IPS-18c (cell line): ENCODE results near the gene MCRIP2.
A peak's percentile ranks its signal among the peaks of the same experiment; 100 is the strongest.

Experiments
- H3K4me3 ChIP-seq: 2 replicates; pipeline ENCODE4 v1.7.0; 2013; ENCODE audit warnings: low read depth, mild to moderate bottlenecking, low read length, moderate library complexity; ENCODE audit not compliant: insufficient read depth
- H3K9me3 ChIP-seq: one replicate; pipeline ENCODE4 v1.6.1; 2013; ENCODE audit warnings: mild to moderate bottlenecking, low read length, moderate library complexity; ENCODE audit not compliant: control insufficient read depth, insufficient read depth

MCRIP2 gene

DNA sequence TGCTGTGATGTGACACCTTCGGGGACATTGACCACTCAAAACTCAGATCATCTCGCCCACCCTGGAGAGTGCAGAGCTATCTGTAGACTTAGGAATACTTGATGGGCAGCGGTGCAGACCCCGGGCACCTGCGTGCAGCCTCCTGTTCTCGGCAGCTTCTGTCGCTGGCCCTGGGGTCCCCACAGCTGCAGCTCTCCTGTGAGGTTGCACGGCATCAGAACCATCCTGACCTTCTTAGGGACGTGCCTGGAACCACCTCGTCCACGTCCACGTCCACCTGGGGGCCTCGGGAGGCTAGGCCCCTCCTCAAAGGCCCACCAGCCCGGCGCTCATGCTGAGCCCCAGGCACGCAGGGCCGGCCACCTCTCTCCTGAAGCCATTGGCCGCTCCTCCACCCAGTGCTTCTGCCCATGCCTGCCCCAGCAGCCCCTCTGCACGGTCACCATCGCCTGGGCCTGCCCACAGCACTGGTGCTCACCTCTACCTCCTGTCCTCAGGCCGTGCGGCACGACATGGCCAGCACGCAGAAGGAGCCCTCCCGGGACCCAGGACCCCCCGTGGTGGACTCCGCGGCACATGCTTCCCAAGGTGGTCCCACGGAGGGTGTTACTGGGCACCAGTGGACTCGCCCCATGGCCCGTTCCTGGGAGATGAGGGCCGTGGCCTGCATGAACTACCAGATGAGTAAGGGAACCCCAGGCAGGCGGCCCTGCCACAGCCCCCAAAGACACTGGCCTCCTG, 13.1 kb upstream of the MCRIP2 start:
- no peak overlapping the region for H3K4me3 ChIP-seq
- H3K9me3 ChIP-seq, result no peaks in the 10 kb centered on the region

DNA sequence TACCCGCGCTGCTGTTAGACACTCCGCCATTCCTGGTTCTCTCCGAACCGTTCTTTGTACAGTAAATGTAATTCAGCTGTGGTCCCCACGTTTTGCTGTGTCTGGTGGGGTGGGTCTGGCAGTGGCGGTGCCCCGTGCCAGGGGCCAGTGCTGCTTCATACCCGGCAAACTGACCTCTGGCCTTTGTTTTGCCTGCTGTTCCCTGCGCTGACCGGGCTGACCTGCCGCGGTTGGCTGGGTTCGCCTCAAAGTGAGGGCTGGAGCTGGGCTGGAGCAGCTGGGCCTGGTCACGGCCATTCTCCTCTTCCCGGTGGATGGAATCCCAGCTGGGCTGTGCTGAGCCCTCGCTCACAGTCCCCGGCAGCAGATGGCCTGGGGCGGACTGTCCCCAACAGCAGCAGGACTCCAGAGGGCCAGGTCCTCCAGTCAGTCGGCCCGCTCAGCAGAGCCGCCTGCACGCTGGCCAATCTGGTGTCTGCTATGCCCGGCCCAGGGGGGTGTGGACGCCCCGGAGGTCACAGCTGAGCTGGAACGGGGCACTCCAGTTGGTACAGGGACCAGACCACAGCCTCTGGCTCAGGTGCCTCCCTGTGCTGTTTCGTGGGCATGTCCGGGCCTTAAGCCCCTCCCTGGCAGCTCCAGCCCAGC, 12.3 kb upstream of the MCRIP2 start:
- Histone ChIP-seq H3K9me3 (no peaks in the 10 kb centered on the region), H3K4me3 (no peak overlapping the region)

GRCh38 chr16:629833-630248, 11.8 kb upstream of the MCRIP2 start:
- Histone ChIP-seq H3K4me3 (no peak overlapping the region), H3K9me3 (no peaks in the 10 kb centered on the region)

GRCh38 chr16:630249-630814, 11.3 kb upstream of the MCRIP2 start:
- Histone ChIP-seq H3K4me3 (no peak overlapping the region; the same call in 1 of the 2 replicates), H3K9me3 (no peaks in the 10 kb centered on the region)

DNA sequence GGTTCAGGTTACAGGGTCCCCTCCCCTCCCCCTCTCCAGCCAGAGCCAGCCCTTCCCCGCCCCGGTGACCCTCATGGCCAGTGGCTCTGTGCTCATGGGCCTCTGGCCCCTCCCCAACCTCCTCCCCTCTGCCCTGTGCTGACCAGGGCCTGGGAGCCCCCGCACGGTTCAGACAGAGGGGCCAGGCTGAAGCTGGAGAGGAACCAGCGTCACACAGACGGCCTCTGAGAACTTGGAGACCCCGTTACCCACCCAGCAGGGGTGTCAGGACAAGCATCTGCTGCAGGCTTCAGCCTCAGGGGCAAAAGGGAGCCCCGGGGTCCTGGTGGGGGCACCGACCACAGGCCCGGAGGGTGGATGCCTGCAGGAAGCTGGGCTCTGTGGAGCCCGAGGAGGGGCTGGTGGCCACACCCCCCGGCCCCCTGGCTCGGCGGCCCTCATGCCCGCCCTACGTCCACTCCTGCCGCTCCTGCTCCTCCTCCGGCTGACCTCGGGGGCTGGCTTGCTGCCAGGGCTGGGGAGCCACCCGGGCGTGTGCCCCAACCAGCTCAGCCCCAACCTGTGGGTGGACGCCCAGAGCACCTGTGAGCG, 10.7 kb upstream of the MCRIP2 start, which contains the start of gene WFIKKN1:
Gene WFIKKN1 (plus strand): TSS at position 171 of the 591 bp plus-strand sequence. CDS start 269 bp downstream, at position 440.
- Histone ChIP-seq H3K4me3 (peak within 1 kb of the TSS; percentile 48), H3K9me3 (no peaks in the 10 kb centered on the region)

DNA sequence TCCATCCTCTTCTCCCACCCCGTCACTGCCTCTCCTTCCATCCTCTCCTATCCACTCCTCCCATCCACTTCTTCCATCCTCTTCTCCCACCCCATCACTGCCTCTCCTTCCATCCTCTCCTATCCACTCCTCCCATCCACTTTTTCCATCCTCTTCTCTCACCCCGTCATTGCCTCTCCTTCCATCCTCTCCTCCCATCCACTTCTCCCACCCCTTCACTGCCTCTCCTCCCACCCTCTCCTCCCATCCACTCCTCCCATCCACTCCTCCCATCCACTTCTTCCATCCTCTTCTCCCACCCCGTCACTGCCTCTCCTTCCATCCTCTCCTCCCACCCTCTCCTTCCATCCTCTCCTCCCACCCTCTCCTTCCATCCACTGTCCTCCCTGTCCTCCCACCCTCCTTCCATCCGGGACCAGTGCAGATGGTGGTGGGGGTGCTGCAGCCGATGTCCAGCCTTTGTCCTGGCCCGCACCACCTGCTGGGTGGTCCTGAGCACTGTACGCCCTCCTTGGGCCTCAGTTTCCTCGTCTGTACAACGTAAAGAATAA, 9.7 kb upstream of the MCRIP2 start:
- H3K9me3 ChIP-seq, result no peaks in the 10 kb centered on the region
- no peak overlapping the region for H3K4me3 ChIP-seq

DNA sequence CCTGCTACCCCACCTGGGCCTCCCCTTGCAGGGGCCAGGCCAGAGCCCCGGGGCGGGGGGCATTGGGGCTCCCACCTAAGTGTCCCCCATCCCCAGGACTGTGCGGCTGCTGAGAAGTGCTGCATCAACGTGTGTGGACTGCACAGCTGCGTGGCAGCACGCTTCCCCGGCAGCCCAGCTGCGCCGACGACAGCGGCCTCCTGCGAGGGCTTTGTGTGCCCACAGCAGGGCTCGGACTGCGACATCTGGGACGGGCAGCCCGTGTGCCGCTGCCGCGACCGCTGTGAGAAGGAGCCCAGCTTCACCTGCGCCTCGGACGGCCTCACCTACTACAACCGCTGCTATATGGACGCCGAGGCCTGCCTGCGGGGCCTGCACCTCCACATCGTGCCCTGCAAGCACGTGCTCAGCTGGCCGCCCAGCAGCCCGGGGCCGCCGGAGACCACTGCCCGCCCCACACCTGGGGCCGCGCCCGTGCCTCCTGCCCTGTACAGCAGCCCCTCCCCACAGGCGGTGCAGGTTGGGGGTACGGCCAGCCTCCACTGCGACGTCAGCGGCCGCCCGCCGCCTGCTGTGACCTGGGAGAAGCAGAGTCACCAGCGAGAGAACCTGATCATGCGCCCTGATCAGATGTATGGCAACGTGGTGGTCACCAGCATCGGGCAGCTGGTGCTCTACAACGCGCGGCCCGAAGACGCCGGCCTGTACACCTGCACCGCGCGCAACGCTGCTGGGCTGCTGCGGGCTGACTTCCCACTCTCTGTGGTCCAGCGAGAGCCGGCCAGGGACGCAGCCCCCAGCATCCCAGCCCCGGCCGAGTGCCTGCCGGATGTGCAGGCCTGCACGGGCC, 8.9 kb upstream of the MCRIP2 start:
- no peaks in the 10 kb centered on the region for H3K9me3 ChIP-seq
- H3K4me3 ChIP-seq, result no peak overlapping the region

- H3K9me3 ChIP-seq, result no peaks in the 10 kb centered on the region
- H3K4me3 ChIP-seq, result no peak overlapping the region
These were observed 8.1 kb upstream of the MCRIP2 start for GRCh38 chr16:633336-634050.

DNA sequence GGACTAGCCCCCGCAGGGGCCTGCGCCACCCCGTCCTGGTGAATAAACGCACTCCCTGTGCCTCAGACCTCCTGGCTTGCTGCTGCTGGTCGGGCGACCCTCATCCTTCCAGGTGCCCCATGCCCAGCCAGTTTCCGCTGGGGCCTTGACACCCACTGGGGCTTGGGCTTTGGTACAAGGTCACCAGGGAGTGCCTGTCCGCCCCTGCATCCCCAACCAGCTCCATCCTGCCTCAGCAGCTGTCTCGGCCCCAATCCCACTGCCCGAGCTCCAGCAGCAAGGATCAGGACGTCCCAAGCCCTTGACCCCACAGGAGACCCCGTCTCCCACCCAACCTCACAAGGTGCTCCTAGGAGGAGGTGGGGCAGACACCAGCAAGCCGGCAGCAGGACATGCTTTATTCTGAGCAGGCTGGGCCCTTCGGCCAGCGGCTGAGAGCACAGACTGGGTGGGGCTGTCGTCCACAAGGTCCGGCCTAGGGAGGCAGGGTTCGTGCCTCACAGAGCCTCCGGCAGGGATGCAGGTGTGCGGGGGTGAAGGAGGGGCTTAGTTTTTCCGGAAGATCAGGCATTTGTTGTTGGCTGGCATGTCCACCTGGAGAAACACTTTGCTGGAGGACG, 7.5 kb upstream of the MCRIP2 start:
- no peaks in the 10 kb centered on the region for H3K9me3 ChIP-seq

DNA sequence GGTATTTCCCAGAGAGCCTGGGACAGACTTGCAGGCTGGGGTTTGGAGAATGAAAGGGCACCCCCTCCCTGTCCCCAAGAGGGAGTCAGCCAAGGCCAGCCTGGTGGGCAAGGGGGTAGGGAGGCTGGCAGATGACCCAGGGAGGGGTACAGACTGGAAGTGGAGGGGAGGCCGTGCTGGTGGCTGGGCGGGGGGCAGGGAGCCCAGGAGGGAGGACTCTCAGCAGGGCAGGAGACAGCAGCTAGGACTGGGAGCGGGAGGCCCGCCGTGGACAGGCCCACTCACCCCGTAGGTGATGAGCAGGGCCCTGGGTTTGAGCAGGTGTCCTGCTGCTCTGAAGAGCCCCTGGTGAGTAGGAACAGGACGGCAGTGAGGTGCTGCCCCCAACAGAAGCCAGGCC, 6.6 kb upstream of the MCRIP2 start:
- no peak overlapping the region for H3K4me3 ChIP-seq

More for the DNA sequence above, 7.5 kb upstream of the MCRIP2 start:
- no peak overlapping the region for H3K4me3 ChIP-seq

DNA sequence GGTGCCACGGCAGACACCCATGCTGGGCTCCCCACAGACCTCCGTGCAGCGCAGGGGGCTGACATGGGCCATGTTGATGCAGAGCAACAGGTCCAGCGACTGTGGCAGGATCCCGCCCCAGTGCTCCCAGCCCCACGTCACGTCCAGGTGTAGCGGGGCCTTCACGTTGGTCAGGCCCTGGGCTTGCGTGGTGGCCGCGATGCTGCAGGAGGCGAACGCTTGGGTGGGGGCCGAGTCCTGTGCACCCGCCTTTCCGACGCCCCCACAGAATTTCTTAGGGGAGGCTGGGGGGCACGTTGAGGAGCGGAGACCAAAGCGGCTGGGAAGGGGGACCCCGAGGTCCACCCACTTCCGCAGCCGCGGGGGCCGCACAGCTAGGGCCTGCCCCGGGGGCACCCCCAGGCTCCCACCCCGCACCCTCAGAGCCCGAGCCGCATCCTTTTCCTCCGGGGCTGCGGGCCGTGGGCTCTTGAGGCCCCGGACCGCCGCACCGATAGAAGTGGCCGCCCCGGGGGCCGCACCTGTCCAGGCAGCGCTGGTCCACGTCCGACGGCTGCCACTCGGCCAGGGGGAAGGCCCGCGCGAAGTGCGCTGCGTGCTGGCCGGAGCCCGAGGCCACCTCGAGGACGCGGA, 5.9 kb upstream of the MCRIP2 start:
- Histone ChIP-seq H3K9me3 (no peaks in the 10 kb centered on the region), H3K4me3 (peak overlapping the region; percentile 66)

More for the DNA sequence above, 6.6 kb upstream of the MCRIP2 start:
- H3K9me3 ChIP-seq, result no peaks in the 10 kb centered on the region

GRCh38 chr16:636206-637080, 5.2 kb upstream of the MCRIP2 start, which contains the start of gene METTL26:
Gene METTL26, minus strand, starts transcription at chr16:636305. Its CDS starts 15 bp downstream, at chr16:636290.
- H3K9me3 ChIP-seq, result no peaks in the 10 kb centered on the region
- H3K4me3 ChIP-seq, result peak within 1 kb of the TSS; percentile 66

DNA sequence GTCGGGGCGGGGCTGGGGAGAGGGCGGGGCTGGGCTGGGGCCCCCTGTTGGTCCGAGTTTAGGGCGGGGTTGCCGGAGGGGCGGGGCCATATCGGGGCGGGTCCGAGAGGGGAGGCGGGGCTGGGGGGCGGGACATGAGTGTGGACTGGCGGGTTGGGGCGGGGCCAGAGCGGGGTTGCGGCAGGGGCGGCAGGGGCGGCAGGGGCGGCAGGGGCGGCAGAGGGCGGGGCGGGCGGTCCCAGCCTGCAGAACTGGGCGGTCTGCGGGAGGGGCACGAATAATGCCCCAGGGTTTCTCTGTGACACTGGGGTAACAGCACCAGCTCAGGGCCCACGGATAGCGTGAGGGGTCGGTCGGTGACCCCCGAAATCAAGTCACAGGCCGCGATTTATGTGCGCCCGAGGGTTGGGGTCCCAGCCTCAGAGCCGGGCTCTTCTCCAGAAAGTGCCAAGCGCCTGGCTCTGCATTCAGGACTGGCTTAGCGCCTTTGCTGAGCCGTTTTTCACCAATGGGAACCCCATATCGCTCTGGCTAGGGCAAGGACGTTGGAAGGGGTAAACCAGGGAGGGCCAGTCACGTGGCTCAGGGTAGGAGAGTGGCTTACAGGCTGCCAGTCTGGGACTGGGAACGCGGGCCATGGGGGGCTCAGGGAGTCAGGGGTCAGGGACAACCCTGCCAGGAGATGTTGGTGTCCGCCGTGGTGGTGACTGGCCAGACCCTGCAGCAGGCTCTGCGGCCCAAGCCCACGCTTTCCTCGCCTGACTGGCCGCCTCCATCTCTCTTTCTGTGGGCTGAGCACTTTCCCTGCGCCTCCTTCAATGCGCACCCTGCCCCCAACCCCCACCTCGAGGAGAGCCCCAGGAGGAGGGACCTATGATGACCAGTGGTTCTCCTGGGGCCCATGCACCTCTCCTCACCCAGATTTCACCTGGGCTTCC, 4.3 kb upstream of the MCRIP2 start:
- Histone ChIP-seq H3K9me3 (no peaks in the 10 kb centered on the region), H3K4me3 (peak overlapping the region; percentile 66)
